Stimulated activated CD4-positive, alpha-beta T cell treated with anti-CD3 and anti-CD28 coated beads, Interleukin-4, amount 100 ng/mL, for 24 hours (primary cell): ENCODE measurements around the gene UBAC2.

Experiments used
- DNase-seq: peaks from one replicate; pipeline ENCODE4 v3.0.0-alpha.2; 2020

The UBAC2 gene

DNA sequence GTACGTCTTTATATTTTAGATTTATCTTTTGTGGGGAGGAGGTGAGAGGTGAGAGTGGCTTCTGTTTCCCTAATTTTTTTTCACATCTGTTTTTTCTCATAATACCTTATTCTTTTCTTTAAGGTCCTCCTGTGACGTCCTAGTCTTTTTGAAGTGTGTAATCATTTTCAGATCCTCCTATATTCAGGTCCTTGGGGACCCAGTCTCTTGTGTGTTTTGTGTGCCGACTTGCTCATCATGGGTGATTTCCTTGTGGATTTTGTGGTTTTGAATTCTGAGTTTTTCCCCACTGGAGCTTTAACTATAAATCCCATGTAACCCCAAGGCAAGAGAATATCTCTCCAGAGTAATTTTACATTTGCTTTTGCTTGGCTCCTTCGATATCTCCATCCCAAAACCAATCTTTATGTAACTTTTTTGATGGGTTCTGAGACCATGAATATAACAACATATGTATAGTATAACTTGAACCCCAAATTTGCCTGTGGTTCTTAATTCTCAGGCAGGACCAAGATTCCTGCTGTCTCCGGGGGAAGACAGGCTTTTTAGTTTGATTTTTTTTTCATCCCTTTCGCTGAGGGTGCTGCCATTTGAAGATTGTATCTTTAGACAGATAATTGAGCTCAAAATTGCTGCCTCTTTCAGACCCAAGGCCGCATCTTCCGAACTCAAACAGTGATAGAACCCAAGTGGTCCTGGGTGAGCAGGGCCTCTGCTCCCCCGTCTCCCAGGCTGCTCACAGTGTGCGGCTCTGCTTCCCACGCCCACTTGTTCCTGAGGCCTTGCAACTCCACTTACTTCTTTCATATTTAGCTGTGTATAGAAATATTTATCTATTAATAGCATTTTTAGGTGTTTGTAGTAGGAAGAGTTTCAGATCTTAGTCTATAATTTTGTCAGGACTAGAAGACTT is 165.7 kb downstream of the UBAC2 start:
- peak; percentile 20 for DNase-seq

DNA sequence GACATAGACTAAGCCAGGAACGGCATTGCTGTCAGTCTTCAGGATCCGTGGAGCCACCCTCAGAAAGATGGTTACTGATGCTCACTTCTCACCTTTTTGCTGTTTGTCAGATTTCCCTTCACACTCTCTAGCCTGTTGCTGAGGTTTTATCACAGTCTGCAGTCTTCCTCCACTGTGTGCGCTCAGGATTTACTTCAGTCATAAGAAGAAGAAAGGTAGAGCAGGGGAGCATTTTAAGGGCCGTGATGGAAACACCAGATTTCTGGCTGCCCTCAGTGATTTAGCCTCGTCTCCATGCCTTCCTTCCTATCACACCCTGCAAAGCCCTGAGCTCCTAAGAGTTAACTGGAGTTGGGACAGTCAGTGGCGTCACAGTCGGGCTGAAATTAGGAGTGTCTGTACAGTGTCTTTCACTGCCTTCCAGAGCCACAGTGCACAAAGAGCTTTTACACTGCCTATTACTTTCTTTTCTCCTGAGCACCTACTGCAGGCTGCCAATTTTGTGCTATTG is 166.5 kb downstream of the UBAC2 start:
- DNase-seq, result peak; percentile 3

DNA sequence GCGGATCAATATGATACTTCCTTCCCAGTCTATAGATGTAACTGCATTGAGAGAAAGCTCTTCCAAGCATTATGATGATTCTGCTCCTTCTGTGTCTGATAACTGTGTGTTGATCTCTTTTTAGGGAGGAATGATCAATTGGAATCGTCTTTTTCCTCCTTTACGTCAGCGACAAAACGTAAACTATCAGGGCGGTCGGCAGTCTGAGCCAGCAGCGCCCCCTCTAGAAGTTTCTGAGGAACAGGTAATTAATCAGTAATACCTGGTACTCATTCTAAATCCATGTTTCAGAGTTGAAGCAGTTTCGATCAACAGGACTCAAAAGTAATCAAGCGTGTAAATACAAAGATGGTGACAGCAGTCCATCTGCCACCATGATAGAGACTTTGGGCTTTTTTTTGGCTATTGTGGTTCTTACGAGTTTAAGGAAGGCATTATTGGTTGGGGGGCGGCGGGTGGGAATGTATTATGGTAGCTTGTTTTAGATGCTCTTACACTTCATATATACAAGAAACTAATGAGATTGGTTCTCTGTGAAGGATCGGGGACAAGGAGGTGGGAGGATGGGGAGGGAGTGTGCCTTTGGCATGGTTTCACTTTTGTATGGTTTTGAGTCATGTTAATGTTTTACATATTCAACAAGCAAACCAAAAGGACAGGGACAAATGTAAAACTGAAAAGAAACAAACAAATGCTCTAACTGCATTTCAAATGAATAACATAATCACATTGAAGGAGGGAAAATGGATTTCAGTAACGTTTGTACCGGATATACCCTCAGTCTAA is 167.2 kb downstream of the UBAC2 start:
- no peak for DNase-seq

DNA sequence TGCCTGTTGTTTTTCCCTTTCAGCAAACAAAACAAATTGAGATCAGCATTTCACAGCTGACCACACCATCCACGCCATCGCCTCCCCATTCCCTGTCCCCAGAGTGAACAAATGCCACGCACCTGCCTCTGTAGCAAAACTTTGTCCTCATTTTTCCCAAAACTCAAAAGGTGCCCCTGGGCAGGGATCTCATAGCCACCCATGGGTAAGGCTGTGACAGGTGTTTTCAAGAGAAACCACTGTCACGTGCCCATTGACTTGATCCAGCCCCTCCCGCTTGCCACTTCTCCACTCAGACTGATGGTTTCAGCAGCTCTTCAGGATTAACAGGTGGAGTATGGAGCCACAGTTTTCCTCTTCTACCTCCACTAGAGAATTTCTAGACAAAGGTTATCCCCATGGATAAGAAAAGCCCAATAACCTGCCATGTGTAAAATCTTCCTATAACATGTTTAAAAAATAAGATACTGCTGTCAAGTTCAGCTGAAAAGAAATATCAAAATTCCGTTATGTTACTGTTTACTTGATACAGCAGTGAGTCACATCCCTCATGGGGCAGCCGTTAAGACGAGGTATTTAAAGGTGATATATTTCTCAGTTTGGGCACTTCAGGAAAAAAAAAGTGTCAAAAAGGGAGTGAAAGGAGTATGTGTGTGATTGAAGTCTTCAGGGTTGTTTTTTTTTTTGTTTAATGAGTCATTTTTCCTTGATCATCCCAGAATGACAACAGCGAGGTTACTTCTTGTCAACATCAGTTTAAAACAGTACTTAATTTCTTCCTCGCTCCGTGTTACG is 170.0 kb downstream of the UBAC2 start:
- no peak for DNase-seq

DNA sequence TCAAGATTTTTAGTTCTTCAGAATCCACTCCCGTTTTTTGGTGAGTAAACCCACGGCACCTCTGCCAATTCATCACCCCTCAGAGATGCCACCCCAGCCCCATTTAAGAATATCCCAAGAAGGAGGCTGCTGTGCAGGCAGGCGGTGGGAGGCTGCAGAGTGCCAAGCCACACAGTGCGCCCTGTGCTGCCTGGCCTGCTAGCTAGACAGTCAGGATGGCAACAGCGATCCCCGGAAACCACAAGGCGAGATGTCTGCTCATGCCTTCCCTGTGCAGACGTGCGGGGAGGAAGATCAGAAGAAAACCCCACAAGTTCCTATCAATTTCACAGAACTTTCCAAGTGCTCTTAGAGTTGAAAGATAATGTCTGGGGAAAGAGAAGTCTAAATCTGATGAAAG is 171.3 kb downstream of the UBAC2 start:
- DNase-seq, result peak; percentile 59

DNA sequence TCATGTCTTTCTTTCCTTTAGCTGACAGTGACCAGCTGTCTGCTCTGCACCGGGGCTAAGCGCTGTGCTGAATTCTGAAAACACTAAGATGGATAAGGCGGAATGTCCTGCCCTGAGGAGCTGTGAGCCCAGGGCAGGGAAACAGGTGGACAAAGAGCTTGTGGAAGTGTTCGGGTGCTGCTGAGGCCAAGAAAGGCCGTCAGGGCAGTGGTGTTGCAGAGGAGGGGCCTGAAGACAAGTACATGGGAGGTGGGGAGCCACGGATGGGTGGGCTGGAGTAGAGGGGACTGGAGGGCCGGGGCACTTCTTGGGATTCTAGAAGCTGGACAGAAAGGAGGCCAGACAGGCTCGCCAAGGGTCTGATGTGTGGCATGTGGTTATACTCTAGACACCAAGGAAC is 172.8 kb downstream of the UBAC2 start:
- no peak for DNase-seq

DNA sequence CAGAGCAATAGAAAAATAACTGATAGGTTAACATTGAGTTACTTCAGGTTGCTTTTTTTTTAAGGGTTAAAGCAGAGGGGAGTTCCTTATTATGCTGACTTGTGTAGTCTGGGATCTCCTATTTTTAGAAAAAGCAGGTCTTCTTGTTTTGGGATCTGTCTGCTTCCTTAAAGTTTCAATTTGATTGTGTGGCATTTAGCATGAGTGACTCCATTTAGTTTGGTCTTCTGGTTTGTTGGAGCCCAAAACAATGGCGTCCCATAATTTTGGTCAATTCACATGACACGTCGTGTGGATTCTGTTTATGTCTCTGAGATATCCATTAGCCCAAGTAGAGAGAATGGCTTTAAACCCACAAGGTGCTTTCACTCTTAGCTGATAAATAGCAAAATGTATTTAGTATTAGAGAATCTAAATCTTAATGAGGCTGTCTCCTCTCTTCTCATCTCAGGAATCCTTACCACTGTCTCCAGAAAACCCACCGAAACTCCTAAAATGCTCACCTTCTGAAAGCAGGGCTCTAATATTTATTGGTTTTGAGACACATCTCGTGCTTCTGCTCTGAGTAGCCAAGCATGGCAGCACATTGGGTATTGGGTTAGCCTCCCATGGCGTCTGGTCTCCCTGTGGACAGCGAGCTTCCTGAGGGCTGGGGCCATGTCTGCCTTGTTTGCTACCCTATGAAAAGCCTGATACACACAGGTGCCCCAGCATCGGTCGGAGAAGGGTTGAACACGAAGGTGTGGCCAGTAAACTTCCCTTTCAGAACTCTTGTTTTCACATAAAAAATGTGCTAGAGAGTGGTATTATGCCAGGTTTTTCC is 173.7 kb downstream of the UBAC2 start:
- no peak for DNase-seq

DNA sequence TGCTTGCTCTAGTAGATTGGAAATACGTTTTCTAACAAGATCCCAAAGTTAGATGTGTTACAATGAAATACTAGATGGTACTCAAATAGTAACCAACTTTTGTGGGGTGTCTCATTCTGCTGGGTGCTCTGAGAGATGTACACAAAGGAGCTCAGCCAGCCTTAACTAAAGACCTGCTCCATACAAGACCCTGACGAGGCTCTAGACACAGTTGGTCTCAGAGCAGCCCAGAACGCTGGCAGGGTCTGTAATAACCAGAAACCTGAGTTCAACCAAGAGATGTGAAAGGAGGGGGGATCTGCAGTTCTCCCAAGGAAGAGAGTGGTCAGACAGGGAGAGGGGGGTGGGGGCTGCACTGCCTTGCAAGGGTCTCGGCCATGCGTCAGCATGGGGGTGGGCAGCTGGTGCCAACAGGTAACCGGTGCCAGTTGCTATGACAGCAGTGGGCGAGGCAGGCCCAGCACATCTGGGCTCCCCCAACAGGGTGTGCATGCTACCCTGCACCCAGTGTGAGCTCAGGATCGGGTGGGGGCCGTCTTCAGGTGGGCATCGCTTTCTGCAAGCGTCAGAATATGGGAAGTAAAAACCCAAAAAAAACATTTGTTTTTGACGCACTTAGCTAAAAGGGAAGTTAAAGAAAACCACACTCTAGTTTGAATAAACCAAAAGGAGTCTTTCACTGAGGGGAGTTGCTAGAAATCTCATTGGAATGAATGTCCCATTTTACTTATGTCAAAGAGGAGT is 174.5 kb downstream of the UBAC2 start:
- no peak for DNase-seq

DNA sequence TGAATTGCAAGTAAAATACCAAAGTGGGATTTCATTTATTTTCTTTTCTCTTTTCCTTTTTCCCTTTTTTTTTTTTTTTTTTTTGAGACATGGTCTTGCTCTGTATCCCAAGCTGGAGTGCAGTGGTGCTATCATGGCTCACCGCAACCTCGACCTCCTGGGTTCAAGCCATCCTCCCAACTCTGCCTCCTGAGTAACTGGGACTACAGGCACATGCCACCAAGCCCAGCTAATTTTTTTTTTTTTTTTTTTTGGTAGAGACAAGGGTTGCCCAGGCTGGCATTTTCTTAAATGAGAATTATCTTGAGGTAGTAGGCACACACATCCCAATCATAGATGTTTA is 175.1 kb downstream of the UBAC2 start:
- DNase-seq, result no peak

DNA sequence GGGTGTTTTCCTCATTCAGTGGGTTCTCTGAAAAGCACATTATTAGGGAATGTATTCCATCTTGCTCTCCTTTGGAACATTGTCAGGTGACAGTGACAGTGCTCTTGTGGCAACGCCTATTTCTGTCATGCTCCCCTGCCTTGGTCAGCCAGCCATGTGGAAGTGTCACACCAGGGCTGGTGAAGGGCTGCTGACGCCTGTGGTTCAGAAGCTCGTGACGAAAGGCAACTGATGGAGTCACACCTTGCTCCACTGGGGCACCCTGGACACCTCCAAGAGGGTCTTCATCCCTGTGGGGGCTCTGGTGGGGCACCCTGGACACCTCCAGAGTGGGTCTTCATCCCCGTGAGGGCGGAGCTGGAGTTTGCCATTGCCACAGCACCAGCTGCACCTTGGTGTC is 175.5 kb downstream of the UBAC2 start:
- DNase-seq, result no peak

DNA sequence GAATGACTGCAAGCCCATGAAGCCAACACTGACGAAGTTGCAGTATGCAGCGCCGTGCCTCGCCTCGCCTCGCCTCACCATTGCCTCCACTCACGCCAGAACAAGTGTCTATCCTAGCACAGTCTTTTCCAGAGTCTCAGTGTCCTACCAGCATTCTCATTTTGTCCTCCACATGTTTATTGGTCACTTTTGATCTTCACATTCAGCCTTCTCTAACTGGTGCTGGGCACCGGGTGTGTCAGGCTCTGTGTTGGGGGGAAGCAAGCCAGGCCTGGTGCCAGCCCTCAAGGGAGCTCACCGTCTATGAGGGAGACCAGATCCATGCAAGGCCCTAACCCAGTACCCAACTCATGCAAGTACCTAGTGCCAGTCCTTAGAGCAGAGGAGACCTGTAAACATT is 176.3 kb downstream of the UBAC2 start:
- no peak for DNase-seq

DNA sequence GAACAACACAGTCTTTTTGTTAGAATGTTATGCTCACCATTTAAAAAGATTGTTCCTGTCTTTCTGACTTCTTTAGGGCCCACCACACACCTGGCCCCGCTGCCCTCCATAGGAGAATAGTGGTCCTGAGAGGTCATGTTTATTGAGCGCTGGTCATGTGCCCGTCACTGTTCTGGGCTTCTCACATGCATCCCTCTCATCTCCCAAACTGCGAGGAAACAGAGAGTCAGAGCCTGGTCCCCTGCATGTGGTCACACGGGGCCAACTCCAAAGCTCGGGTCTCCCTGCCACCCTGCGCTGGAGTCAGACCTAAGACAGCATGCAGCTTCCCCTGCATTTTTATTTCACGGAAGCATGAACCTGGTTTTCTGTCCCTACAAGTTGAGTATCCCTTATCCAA is 177.0 kb downstream of the UBAC2 start:
- no peak for DNase-seq

DNA sequence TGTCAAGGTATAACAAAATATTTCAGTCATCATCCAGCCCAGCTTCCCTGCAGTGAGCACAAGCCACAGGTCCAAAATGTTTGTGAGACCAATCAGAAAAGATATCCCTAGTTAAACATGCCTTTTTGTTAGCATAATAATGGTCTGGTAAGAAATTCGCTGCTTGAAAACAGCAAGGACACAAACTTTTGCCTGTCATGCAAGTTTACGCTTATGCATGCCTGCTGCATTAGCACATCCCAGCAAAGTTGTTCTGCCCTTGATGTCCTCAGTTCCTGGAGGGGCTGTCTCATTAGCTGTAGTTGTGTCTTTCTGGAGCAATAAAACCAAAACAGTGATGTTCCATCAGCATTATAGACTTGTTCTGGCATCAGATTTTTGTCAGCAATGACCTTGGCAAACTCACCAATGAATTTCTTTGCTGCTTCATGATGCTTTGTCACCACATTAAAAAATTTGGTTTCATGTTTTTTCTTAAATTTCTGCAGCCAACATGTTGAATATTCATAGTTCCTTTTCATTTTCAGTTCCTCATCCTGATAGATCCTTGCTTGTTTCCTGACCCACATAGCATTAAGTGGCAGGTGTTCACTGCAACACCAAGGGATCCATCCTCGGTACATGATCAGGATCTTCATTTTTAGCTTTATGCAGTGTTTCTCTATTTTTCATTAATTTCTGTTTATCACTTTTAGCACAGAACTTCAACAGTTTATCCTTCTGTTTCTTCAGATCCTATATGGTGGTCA is 178.5 kb downstream of the UBAC2 start:
- no peak for DNase-seq

DNA sequence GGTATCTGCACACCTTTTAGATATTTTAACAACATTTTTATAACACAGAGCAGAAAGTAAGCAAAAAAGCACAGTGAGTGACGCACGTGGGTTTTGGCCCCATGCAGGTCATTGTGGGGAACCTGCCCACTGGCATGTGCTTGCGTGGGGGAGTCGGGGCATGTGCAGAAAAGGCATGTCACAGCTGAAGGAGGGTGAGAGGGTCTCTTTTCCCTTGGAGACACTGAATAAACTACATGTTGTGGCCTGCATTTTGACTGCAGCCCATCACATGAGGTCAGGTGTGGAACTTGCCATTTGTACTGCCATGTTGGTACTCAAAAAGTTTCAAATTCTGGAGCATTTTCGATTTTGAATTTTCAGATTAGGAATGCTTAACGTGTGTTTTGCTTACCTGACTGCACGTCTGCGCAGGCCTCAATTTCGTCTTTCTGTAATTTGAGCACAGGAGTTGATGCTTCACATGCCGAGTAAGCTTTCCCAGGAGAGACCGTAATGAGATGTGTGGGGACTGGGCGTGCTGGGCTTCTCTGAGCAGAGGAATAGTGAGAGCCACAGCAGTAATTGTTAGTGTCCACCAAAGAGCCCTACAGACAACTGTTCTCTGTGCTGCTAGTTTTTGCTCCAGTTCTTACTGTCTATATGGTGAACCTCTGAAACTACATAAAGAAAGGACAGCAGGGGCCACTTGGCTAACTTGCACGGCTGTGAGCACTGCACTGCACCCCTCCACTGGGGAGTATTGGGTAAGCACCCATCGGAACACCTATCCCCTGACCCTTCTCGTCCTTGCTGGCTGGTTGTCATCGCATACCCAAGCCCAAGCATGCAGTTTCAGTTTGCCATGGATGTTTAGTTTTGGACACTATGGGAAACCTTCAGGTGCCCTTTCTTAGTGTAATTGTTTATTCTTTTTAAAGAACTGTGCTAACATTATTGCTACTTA is 179.5 kb downstream of the UBAC2 start:
- DNase-seq, result no peak

DNA sequence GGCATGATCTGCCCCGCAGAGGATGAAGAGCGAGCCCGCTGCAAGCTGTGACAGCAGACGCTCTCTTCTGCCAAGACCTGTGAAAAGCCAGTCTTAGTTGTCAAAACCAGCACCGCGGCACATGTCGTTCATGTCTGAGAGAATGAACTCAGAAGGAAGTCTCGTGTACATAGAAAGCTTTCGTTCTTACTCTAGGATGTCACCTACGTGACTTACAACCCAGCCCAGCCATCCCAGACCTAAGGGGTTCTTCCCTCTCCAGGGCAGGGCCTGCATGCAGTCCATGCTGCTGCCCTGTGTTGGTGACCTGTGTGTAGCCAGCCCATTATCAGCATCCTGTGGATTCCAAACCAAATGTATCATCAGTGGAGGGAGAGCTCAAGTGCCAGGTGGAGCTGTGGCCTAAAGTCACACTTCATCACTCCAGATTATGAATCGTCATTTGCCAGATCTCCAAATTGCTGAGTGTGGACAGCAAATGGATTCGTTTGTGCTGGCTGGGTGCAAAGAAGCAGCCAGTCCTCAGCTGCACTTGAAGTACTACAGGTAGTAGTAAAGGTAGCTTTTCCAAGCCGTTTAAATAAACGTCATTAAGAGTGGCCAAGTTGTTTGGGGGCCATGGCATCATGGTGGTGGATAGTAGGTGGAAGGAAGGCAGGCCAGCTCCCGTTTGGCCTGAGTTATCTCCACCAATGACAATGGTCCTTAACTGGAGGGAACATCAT is 180.4 kb downstream of the UBAC2 start:
- DNase-seq, result peak; percentile 74

DNA sequence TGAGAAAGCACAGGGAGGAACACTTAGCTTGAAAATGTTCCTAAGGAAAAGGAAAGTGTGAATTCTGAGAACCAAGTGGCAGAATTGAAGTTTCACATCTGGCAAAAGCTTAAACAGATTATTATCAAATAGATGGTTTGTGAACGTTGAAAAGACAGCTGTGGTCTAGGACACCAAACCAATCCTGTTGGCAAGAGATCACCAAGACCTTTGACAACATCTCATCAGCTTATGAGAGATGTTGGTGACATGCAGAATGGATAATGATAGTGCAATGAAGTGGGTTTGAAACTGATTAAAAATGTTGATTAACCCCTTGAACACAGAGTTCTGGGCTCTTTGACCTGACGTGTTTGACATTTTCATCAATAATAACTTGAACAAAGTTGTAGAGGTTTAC is 181.1 kb downstream of the UBAC2 start:
- no peak for DNase-seq

DNA sequence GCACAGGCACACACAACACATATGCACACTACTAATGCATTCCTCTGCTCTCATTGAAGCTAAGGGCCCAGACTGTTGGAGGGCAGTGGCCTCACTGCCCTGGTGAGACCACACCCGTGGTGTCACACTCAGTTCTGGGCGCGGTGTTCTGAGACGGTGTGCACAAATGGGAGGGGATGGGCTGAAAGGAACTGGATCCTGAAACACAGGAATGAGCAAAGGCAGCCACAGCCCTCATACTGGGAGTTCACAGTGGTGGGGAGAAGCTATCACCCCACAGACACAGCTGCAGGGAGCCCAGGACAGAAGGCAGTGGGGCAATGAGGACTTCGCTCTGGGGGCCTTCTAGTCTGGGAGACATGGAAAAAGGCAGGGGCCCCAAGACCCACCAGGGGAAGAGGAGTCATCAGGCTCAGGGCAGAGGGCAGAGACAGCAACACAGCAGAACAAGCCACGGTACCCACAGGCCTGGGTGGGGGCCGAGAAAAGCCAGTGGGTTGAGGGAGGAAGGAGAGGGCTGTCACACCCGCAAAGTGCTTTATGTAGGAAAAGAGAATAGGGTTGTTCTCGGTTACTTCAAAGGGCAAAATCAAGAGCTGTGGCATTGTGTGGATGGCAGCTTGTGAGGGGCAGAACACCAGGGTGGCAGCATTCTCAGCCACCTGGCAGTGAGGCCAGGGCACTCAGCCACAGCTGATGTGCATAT is 181.9 kb downstream of the UBAC2 start:
- DNase-seq, result no peak

DNA sequence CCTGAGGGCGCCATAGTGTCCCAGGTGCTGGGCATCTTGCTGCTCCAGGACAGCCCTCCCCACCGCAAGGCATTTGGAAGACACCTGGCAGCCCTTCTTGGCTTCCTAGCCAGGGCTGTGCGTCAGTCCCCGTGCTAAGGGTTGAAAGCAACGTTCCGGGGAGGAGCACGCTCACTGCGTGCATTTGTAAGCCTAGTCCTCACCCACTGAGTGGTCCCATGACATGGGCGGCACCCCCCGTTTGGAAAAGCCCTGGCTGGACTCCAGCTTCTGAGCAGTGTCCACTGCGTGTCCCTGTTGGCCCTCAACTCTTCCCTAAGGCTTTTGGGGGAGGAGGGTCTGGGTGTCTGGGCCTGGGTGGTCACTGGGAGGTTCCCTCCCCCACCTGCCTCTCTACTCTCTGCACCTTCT is 182.9 kb downstream of the UBAC2 start:
- DNase-seq, result no peak
